ENCODE results near the gene SLC25A47. TPM values are rescaled to one million over a fixed set of nuclear protein-coding genes. Genes with fewer than 3 reads are reported as not detected.

Gene SLC25A47
- total and polyA plus RNA-seq, 2 experiments from 2014 or later = not detected

DNA sequence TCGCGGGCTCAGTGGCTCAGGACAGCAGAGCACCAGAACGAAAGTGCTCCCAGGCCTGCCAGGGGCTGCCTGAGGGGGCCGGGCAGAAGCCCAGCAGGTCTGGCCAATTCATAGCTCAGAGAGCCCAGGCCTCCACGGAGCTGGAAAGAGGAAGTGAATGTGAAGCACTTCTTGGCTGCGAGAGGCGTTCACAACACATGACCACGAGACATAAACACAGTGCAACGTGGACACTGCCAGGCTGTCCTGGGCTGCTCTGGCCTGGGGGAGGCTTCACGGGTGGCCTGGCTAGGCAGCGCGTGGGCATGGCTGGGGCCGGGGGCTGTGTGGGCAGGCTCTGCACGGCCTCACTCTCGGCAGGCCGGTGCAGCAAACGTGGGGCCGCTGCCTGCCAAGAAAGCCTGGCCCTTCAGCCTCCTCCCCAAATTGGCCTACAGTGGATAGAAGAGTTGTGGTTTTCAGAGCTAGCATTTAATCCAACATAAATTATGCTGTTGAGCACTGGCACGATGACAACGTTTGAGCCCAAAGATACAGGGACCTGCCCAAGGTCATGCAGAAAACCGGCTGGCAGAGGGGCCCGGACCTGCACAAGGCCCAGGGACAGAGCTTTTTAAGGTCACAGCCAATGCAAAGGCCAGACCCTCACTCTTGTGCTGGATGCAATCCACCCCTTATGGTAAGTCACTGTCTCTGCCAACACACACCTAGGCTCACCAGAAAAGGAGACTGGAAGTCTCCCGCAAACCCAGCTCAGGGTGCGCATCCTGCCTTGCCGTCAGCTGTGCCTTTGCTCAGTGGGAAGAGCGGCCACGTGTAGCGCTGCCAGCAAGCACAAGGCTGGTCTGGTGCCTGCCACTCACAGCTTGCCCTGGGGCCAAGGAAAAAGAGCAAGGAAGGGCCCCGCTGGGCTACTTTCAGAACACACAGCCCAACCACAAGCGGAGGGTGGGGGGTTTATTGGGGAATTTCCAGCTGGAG, 25.5 kb upstream of the SLC25A47 start:
- H3F3A ChIP-seq (ENCODE audit: insufficient read depth) = no peaks in the 10 kb centered on the region
- TF ChIP-seq EZH2phosphoT487 (IDR thresholded peaks at IDR 0.05; ENCODE audit: insufficient read depth, low read depth) (no peak), EZH2 (IDR thresholded peaks at IDR 0.05; ENCODE audit: insufficient read depth, poor library complexity, severe bottlenecking) (no peak)
- in situ Hi-C loops (cut with MboI) = no loop called here
- H3K79me2 ChIP-seq (ENCODE audit: insufficient read depth) = no peaks in the 10 kb centered on the region
- H3K9me2 ChIP-seq (ENCODE audit: insufficient read depth) = no peaks in the 10 kb centered on the region
- WGBS, 2 experiments (ENCODE audit: low coverage in 1 of 2, low lambda C conversion rate in 2 of 2, missing lambda C conversion rate in 2 of 2) = 31 to 34% methylated on average over 30 of the region's 30 CpGs
- no peak overlapping the region for H3K4me3 ChIP-seq
- peak overlapping the region; percentile 36 for H3K4me2 ChIP-seq (ENCODE audit: unreplicated experiment)
- H3K36me3 ChIP-seq (ENCODE audit: low read depth) = no peaks in the 10 kb centered on the region
- peak overlapping the region; percentile 63 for H3K27ac ChIP-seq
- H4K20me1 ChIP-seq (ENCODE audit: insufficient read depth) = no peaks in the 10 kb centered on the region
- no peaks in the 10 kb centered on the region for H3K9me3 ChIP-seq (ENCODE audit: low read depth)
- H2AFZ ChIP-seq = peak overlapping the region; percentile 67
- H3K27me3 ChIP-seq (replicated peaks; ENCODE audit: insufficient read depth) = no peaks in the 10 kb centered on the region
- H3K9ac ChIP-seq = peak overlapping the region; percentile 78
- peak; percentile 87 for DNase-seq
- H3K4me1 ChIP-seq (ENCODE audit: insufficient read depth) = peaks cover 15% of the 10 kb centered on the region

DNA sequence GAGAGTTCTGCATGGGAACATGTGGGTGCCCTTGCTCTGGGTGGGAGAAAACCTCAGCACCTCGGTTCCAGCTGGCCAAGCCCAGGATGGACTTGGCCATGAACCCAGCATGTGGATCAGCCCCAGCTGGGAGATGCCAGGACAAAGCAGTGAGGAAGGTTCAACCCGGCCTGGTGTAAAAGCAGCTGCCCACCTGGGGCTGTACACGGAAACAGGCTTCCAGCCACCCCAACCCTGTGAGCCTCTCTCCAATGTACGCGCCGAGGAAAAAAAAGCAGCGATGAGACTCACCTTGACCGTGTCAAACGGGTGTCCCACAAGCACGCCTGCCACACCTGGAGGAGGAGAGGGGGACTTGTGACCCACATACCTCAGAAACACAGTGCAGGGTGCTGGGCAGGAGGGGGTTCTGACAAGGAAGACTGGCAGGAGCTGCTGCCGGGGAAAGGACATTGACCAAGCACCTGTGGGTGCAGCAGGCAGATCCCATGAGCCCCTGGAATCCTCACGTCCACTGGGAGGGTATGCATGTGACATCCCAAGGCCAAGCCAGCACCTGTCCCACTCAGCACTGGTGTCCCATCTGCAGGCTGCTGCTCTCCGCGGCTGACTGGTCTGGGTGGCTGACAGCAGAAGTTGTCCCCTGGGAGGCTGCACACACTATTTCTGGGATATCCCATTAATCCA, 24.4 kb upstream of the SLC25A47 start:
- TF ChIP-seq EZH2 (IDR thresholded peaks at IDR 0.05; ENCODE audit: insufficient read depth, poor library complexity, severe bottlenecking) = no peak
- TF ChIP-seq EZH2phosphoT487 (IDR thresholded peaks at IDR 0.05; ENCODE audit: insufficient read depth, low read depth) = no peak
- WGBS, 2 experiments (ENCODE audit: low coverage in 1 of 2, low lambda C conversion rate in 2 of 2, missing lambda C conversion rate in 2 of 2) = 86 to 89% methylated on average over 14 of the region's 14 CpGs
- Histone ChIP-seq H3F3A (ENCODE audit: insufficient read depth) (no peaks in the 10 kb centered on the region), H2AFZ (no peak overlapping the region), H3K4me1 (ENCODE audit: insufficient read depth) (peaks cover 15% of the 10 kb centered on the region), H3K79me2 (ENCODE audit: insufficient read depth) (no peaks in the 10 kb centered on the region), H3K4me3 (no peak overlapping the region), H3K9me2 (ENCODE audit: insufficient read depth) (no peaks in the 10 kb centered on the region), H4K20me1 (ENCODE audit: insufficient read depth) (no peaks in the 10 kb centered on the region), H3K27me3 (replicated peaks; ENCODE audit: insufficient read depth) (no peaks in the 10 kb centered on the region), H3K4me2 (ENCODE audit: unreplicated experiment) (no peak overlapping the region), H3K36me3 (ENCODE audit: low read depth) (no peaks in the 10 kb centered on the region), H3K27ac (no peak overlapping the region), H3K9me3 (ENCODE audit: low read depth) (no peaks in the 10 kb centered on the region), H3K9ac (no peak overlapping the region)
- DNase-seq = no peak
- in situ Hi-C loops (cut with MboI) = no loop called here

DNA sequence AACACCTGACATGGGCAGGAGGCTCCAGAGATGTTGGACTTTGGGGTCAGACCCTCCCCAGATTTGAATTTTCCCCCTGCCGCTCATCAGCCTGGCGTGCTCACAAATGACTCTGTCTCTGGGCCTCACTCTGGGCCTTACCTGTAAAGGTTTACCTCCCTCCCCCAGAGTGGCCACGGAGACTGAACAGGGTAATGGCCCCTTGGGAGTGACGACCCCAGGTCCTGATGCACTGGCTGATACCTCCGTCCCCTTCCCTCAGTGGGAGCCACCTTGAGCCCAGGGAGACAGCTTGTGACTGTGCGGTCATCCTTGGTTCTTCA, 23.9 kb upstream of the SLC25A47 start:
- WGBS, 2 experiments (ENCODE audit: low coverage in 1 of 2, low lambda C conversion rate in 2 of 2, missing lambda C conversion rate in 2 of 2) = 86 to 87% methylated on average over 6 of the region's 6 CpGs
- Histone ChIP-seq H3K4me1 (ENCODE audit: insufficient read depth) (peaks cover 10% of the 10 kb centered on the region; the same call in 1 of the 2 replicates), H3K4me3 (no peak overlapping the region), H3K9ac (no peak overlapping the region), H3K27me3 (replicated peaks; ENCODE audit: insufficient read depth) (no peaks in the 10 kb centered on the region), H3K9me3 (ENCODE audit: low read depth) (no peaks in the 10 kb centered on the region), H2AFZ (no peak overlapping the region), H3K4me2 (ENCODE audit: unreplicated experiment) (no peak overlapping the region), H3K36me3 (ENCODE audit: low read depth) (no peaks in the 10 kb centered on the region), H3K9me2 (ENCODE audit: insufficient read depth) (no peaks in the 10 kb centered on the region), H3K79me2 (ENCODE audit: insufficient read depth) (no peaks in the 10 kb centered on the region), H4K20me1 (ENCODE audit: insufficient read depth) (no peaks in the 10 kb centered on the region), H3F3A (ENCODE audit: insufficient read depth) (no peaks in the 10 kb centered on the region), H3K27ac (no peak overlapping the region)
- no peak for TF ChIP-seq EZH2 (IDR thresholded peaks at IDR 0.05; ENCODE audit: insufficient read depth, poor library complexity, severe bottlenecking)
- no peak for TF ChIP-seq EZH2phosphoT487 (IDR thresholded peaks at IDR 0.05; ENCODE audit: insufficient read depth, low read depth)
- in situ Hi-C loops (cut with MboI) = no loop called here
- DNase-seq = no peak

DNA sequence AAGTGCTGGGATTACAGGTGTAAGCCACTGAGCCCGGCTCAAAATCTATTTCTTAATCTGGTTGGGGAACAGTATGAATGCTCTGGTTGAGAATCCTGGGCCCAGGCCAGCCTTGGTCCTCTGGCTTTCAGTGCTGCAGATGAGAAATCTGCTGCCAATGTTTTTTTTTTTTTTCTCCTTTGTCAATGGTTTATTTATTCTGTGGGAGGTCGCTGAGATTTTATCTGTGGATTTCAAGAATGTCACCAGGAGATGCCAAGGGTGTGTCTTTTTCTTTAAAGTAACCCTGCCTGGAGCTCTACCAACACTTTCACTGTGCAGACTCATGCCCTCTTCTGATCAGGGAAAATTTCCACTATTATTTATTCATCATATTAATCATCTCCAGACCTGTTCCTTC, 20.5 kb upstream of the SLC25A47 start:
- 0 to 6% methylated on average over 2 of the region's 2 CpGs for whole genome bisulfite sequencing, 2 experiments (ENCODE audit: low coverage in 1 of 2, low lambda C conversion rate in 2 of 2, missing lambda C conversion rate in 2 of 2)

More for the DNA sequence above, 20.5 kb upstream of the SLC25A47 start:
- H3K4me1 ChIP-seq (ENCODE audit: insufficient read depth) = peaks cover 2% of the 10 kb centered on the region; the same call in 1 of the 2 replicates
- peak; percentile 28 for DNase-seq
- TF ChIP-seq EZH2phosphoT487 (IDR thresholded peaks at IDR 0.05; ENCODE audit: insufficient read depth, low read depth) = no peak
- no peak for TF ChIP-seq EZH2 (IDR thresholded peaks at IDR 0.05; ENCODE audit: insufficient read depth, poor library complexity, severe bottlenecking)
- no peaks in the 10 kb centered on the region for H3K9me2 ChIP-seq (ENCODE audit: insufficient read depth)
- H3K27ac ChIP-seq = no peak overlapping the region
- H2AFZ ChIP-seq = no peak overlapping the region
- no peaks in the 10 kb centered on the region for H3K27me3 ChIP-seq (replicated peaks; ENCODE audit: insufficient read depth)
- no peaks in the 10 kb centered on the region for H3K36me3 ChIP-seq (ENCODE audit: low read depth)
- no peaks in the 10 kb centered on the region for H3K79me2 ChIP-seq (ENCODE audit: insufficient read depth)
- in situ Hi-C loops (cut with MboI) = no loop called here
- H3F3A ChIP-seq (ENCODE audit: insufficient read depth) = no peaks in the 10 kb centered on the region
- no peak overlapping the region for H3K4me3 ChIP-seq
- H4K20me1 ChIP-seq (ENCODE audit: insufficient read depth) = no peaks in the 10 kb centered on the region
- H3K9ac ChIP-seq = no peak overlapping the region
- H3K9me3 ChIP-seq (ENCODE audit: low read depth) = no peaks in the 10 kb centered on the region
- no peak overlapping the region for H3K4me2 ChIP-seq (ENCODE audit: unreplicated experiment)
